Activated CD4-positive, alpha-beta T cell treated with anti-CD3 and anti-CD28 coated beads, Interleukin-2, amount 10 ng/mL, durations not matched to agents 24 days and 14 days (primary cell): ENCODE data around the gene KRTAP10-11. TPM values are rescaled to one million over a fixed set of nuclear protein-coding genes. Genes with fewer than 3 reads are reported as not detected.
A peak's percentile ranks its signal among the peaks of the same experiment; 100 is the strongest.
"Not testable (repeated sequence)": the region's sequence is repeated elsewhere in the genome, so short reads cannot be mapped to it uniquely, and the experiment has no call there.

Source experiments
- DNase-seq: peaks from one replicate; pipeline ENCODE4 v3.0.0; 2022
- H3K27ac Mint-ChIP-seq: one replicate; pipeline ENCODE4 v1.8.0; 2022; ENCODE audit warnings: mild to moderate bottlenecking, mixed read lengths
- H3K27me3 Mint-ChIP-seq: one replicate; pipeline ENCODE4 v1.8.0; 2022; ENCODE audit warnings: mixed read lengths
- H3K36me3 Mint-ChIP-seq: one replicate; pipeline ENCODE4 v1.8.0; 2022; ENCODE audit warnings: low read depth, mild to moderate bottlenecking, mixed read lengths
- H3K4me1 Mint-ChIP-seq: one replicate; pipeline ENCODE4 v1.8.0; 2021; ENCODE audit warnings: mixed read lengths
- H3K4me3 Mint-ChIP-seq: one replicate; pipeline ENCODE4 v1.8.0; 2022; ENCODE audit warnings: mild to moderate bottlenecking, moderate library complexity, mixed read lengths
- H3K9me3 Mint-ChIP-seq: one replicate; pipeline ENCODE4 v1.8.0; 2021; ENCODE audit warnings: mixed read lengths
- intact Hi-C: fragments of 100-400 bp; cut with micrococcal nuclease; formaldehyde crosslinking; loops from one replicate; pipeline ENCODE4 v1.15.1; 2023
- total RNA-seq: library from RNA; stranded (reverse); gene quantifications from 2 replicates; pipeline ENCODE4 v1.2.3, GENCODE V29; 2022

Gene KRTAP10-11
- total RNA-seq, 1 donor from 2014 or later = not detected

GRCh38 chr21:44654576-44655175 lies 8.5 kb downstream of the KRTAP10-11 start, which contains the start of gene KRTAP12-4:
Gene KRTAP12-4, minus strand, starts transcription at chr21:44654659. Its CDS starts 45 bp downstream, at chr21:44654614.
- H3K4me3 Mint-ChIP-seq = peak within 1 kb of the TSS; percentile 21
- peaks cover 42% of the 10 kb centered on the region for H3K36me3 Mint-ChIP-seq
- intact Hi-C loops = loop anchor here (10.0 kb wide), 1 partner anchor 270 kb away; the partner anchor contains the start of gene ITGB2
- no peaks in the 10 kb centered on the region for H3K27me3 Mint-ChIP-seq
- DNase-seq = peak; percentile 59
- peak within 1 kb of the TSS; percentile 70 for H3K27ac Mint-ChIP-seq
- H3K4me1 Mint-ChIP-seq = peaks cover 44% of the 10 kb centered on the region
- H3K9me3 Mint-ChIP-seq = peaks cover 30% of the 10 kb centered on the region

GRCh38 chr21:44656868-44657267 lies 10.7 kb downstream of the KRTAP10-11 start:
- Mint-ChIP-seq H3K4me3 (peak overlapping the region; percentile 56), H3K36me3 (peaks cover 45% of the 10 kb centered on the region), H3K27me3 (peaks cover 2% of the 10 kb centered on the region), H3K27ac (peak overlapping the region; percentile 91), H3K9me3 (peaks cover 38% of the 10 kb centered on the region), H3K4me1 (peaks cover 44% of the 10 kb centered on the region)
- intact Hi-C loops = loop anchor here (10.0 kb wide), 1 partner anchor 268 kb away; the partner anchor contains the start of gene ITGB2
- peak; percentile 56 for DNase-seq

- Mint-ChIP-seq H3K27me3 (peaks cover 6% of the 10 kb centered on the region), H3K27ac (peak within 1 kb of the TSS; percentile 91), H3K36me3 (peaks cover 45% of the 10 kb centered on the region), H3K9me3 (peaks cover 42% of the 10 kb centered on the region), H3K4me3 (peak within 1 kb of the TSS; percentile 56), H3K4me1 (peaks cover 44% of the 10 kb centered on the region)
- peak; percentile 87 for DNase-seq
- intact Hi-C loops = loop anchor here (10.0 kb wide), 1 partner anchor 267 kb away; the partner anchor contains the start of gene ITGB2
Observed at GRCh38 chr21:44657635-44658540, 11.7 kb downstream of the KRTAP10-11 start, which contains the start of gene KRTAP12-3. Gene KRTAP12-3, plus strand, starts transcription at chr21:44657932. Its CDS starts 48 bp downstream, at chr21:44657980.

- H3K27ac Mint-ChIP-seq = peak overlapping the region; percentile 91
- peaks cover 44% of the 10 kb centered on the region for H3K4me1 Mint-ChIP-seq
- peaks cover 43% of the 10 kb centered on the region for H3K9me3 Mint-ChIP-seq
- H3K36me3 Mint-ChIP-seq = peaks cover 44% of the 10 kb centered on the region
- peak; percentile 61 for DNase-seq
- peaks cover 6% of the 10 kb centered on the region for H3K27me3 Mint-ChIP-seq
- peak overlapping the region; percentile 56 for H3K4me3 Mint-ChIP-seq
- intact Hi-C loops = loop anchor here (10.0 kb wide), 1 partner anchor 266 kb away; the partner anchor contains the start of gene ITGB2
Observed at GRCh38 chr21:44658541-44658910, 12.3 kb downstream of the KRTAP10-11 start.

GRCh38 chr21:44658913-44659595 lies 12.8 kb downstream of the KRTAP10-11 start:
- peak overlapping the region; percentile 56 for H3K4me3 Mint-ChIP-seq
- intact Hi-C loops = loop anchor here (10.0 kb wide), 1 partner anchor 266 kb away; the partner anchor contains the start of gene ITGB2
- peaks cover 39% of the 10 kb centered on the region for H3K4me1 Mint-ChIP-seq
- peaks cover 48% of the 10 kb centered on the region for H3K9me3 Mint-ChIP-seq
- peaks cover 40% of the 10 kb centered on the region for H3K36me3 Mint-ChIP-seq
- DNase-seq = peak; percentile 72
- peaks cover 6% of the 10 kb centered on the region for H3K27me3 Mint-ChIP-seq
- peak overlapping the region; percentile 91 for H3K27ac Mint-ChIP-seq

- H3K36me3 Mint-ChIP-seq = peaks cover 26% of the 10 kb centered on the region
- H3K27me3 Mint-ChIP-seq = peaks cover 15% of the 10 kb centered on the region
- DNase-seq, H3K4me3 Mint-ChIP-seq, H3K27ac Mint-ChIP-seq, intact Hi-C loops: not testable (repeated sequence)
- peaks cover 30% of the 10 kb centered on the region for H3K4me1 Mint-ChIP-seq
- peaks cover 47% of the 10 kb centered on the region for H3K9me3 Mint-ChIP-seq
Observed at GRCh38 chr21:44661567-44661966, 15.4 kb downstream of the KRTAP10-11 start.

- H3K27ac Mint-ChIP-seq = no peak overlapping the region
- peaks cover 4% of the 10 kb centered on the region for H3K36me3 Mint-ChIP-seq
- no peaks in the 10 kb centered on the region for H3K4me1 Mint-ChIP-seq
- intact Hi-C loops = no loop called here
- H3K27me3 Mint-ChIP-seq = peaks cover 20% of the 10 kb centered on the region
- peaks cover 28% of the 10 kb centered on the region for H3K9me3 Mint-ChIP-seq
- DNase-seq = no peak
- no peak overlapping the region for H3K4me3 Mint-ChIP-seq
Observed at GRCh38 chr21:44664691-44665090, 18.5 kb downstream of the KRTAP10-11 start.

GRCh38 chr21:44666401-44667320 lies 20.4 kb downstream of the KRTAP10-11 start, which contains the start of gene KRTAP12-2:
Gene KRTAP12-2, minus strand, starts transcription at chr21:44666927. Its CDS starts 41 bp downstream, at chr21:44666886.
- peaks cover 20% of the 10 kb centered on the region for H3K27me3 Mint-ChIP-seq
- peaks cover 4% of the 10 kb centered on the region for H3K36me3 Mint-ChIP-seq
- H3K27ac Mint-ChIP-seq = no peak within 1 kb of the TSS
- H3K4me1 Mint-ChIP-seq = no peaks in the 10 kb centered on the region
- intact Hi-C loops = no loop called here
- H3K9me3 Mint-ChIP-seq = peaks cover 27% of the 10 kb centered on the region
- H3K4me3 Mint-ChIP-seq = no peak within 1 kb of the TSS
- no peak for DNase-seq

GRCh38 chr21:44667612-44668011 lies 21.4 kb downstream of the KRTAP10-11 start:
- no peaks in the 10 kb centered on the region for H3K4me1 Mint-ChIP-seq
- no peak overlapping the region for H3K27ac Mint-ChIP-seq
- DNase-seq = no peak
- peaks cover 3% of the 10 kb centered on the region for H3K36me3 Mint-ChIP-seq
- H3K4me3 Mint-ChIP-seq = no peak overlapping the region
- intact Hi-C loops = no loop called here
- peaks cover 21% of the 10 kb centered on the region for H3K9me3 Mint-ChIP-seq
- H3K27me3 Mint-ChIP-seq = peaks cover 13% of the 10 kb centered on the region

- H3K4me3 Mint-ChIP-seq = no peak overlapping the region
- H3K27me3 Mint-ChIP-seq = peaks cover 13% of the 10 kb centered on the region
- no peak overlapping the region for H3K27ac Mint-ChIP-seq
- peak; percentile 43 for DNase-seq
- H3K9me3 Mint-ChIP-seq = peaks cover 30% of the 10 kb centered on the region
- intact Hi-C loops = no loop called here
- H3K4me1 Mint-ChIP-seq = no peaks in the 10 kb centered on the region
- H3K36me3 Mint-ChIP-seq = peaks cover 10% of the 10 kb centered on the region
Observed at GRCh38 chr21:44670642-44671432, 24.6 kb downstream of the KRTAP10-11 start.

- Mint-ChIP-seq H3K4me1 (no peaks in the 10 kb centered on the region), H3K36me3 (peaks cover 10% of the 10 kb centered on the region), H3K4me3 (no peak overlapping the region), H3K9me3 (peaks cover 35% of the 10 kb centered on the region), H3K27ac (no peak overlapping the region), H3K27me3 (peaks cover 15% of the 10 kb centered on the region)
- intact Hi-C loops = no loop called here
- no peak for DNase-seq
Observed at GRCh38 chr21:44671911-44672310, 25.7 kb downstream of the KRTAP10-11 start.

- intact Hi-C loops = no loop called here
- H3K4me1 Mint-ChIP-seq = no peaks in the 10 kb centered on the region
- peaks cover 5% of the 10 kb centered on the region for H3K36me3 Mint-ChIP-seq
- H3K27ac Mint-ChIP-seq = no peak overlapping the region
- peak; percentile 34 for DNase-seq
- peaks cover 26% of the 10 kb centered on the region for H3K9me3 Mint-ChIP-seq
- H3K27me3 Mint-ChIP-seq = peaks cover 28% of the 10 kb centered on the region
- H3K4me3 Mint-ChIP-seq = no peak overlapping the region
Observed at GRCh38 chr21:44677881-44678280, 31.7 kb downstream of the KRTAP10-11 start.
